ENCODE data around the gene SP140. TPM values are rescaled to one million over a fixed set of nuclear protein-coding genes. Genes with fewer than 3 reads are reported as not detected.

The SP140 gene
- total RNA-seq, 1 experiment from 2014 or later: 2.6 TPM

- Histone ChIP-seq H3K27ac (ENCODE audit: low read depth, low read length) (no peak overlapping the region), H3K4me2 (ENCODE audit: low read length) (no peak overlapping the region), H3K36me3 (ENCODE audit: control insufficient read depth in 1 of 2, insufficient read depth in 2 of 2, low read length in 2 of 2) (no peaks in the 10 kb centered on the region), H3K27me3 (ENCODE audit: insufficient read depth, low read length) (no peaks in the 10 kb centered on the region), H3K9me2 (ENCODE audit: insufficient read depth) (no peaks in the 10 kb centered on the region), H3K4me3 (replicated peaks in 1 of 2; ENCODE audit: low read depth in 1 of 2, low read length in 2 of 2) (no peak overlapping the region), H2AFZ (ENCODE audit: low read depth, low read length, poor library complexity, severe bottlenecking) (no peak overlapping the region), H3K9ac (ENCODE audit: low read length) (no peak overlapping the region), H3K79me2 (ENCODE audit: insufficient read depth, low read length) (no peaks in the 10 kb centered on the region), H3K4me1 (ENCODE audit: control insufficient read depth in 1 of 2, insufficient read depth in 2 of 2, low read length in 2 of 2) (no peaks in the 10 kb centered on the region), H3K9me3 (ENCODE audit: control insufficient read depth in 1 of 2, insufficient read depth in 1 of 2, low read depth in 1 of 2, low read length in 2 of 2) (no peaks in the 10 kb centered on the region), H4K20me1 (ENCODE audit: insufficient read depth) (no peaks in the 10 kb centered on the region)
- ChIA-PET CTCF (no interaction called here), POLR2A (no interaction called here), RAD21 (ENCODE audit: low non-redundant PET in 1 of 2, low total read pairs in 2 of 2, uncharacterized antibody in 2 of 2, unreplicated experiment in 2 of 2) (no interaction called here)
- intact Hi-C loops (cut with micrococcal nuclease): no loop called here
- no TSS peak for BruUV-seq (replicated peaks)
- no peak for DNase-seq (ENCODE audit: low read depth, low spot score)
- ATAC-seq: no peak
- TF ChIP-seq, protein P1, sequence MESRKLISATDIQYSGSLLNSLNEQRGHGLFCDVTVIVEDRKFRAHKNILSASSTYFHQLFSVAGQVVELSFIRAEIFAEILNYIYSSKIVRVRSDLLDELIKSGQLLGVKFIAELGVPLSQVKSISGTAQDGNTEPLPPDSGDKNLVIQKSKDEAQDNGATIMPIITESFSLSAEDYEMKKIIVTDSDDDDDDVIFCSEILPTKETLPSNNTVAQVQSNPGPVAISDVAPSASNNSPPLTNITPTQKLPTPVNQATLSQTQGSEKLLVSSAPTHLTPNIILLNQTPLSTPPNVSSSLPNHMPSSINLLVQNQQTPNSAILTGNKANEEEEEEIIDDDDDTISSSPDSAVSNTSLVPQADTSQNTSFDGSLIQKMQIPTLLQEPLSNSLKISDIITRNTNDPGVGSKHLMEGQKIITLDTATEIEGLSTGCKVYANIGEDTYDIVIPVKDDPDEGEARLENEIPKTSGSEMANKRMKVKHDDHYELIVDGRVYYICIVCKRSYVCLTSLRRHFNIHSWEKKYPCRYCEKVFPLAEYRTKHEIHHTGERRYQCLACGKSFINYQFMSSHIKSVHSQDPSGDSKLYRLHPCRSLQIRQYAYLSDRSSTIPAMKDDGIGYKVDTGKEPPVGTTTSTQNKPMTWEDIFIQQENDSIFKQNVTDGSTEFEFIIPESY (IDR thresholded peaks at IDR 0.05; ENCODE audit: extremely low read depth, insufficient replicate concordance, low read length): no peak
- TF ChIP-seq EZH2phosphoT487 (IDR thresholded peaks at IDR 0.05; ENCODE audit: borderline replicate concordance) (no peak), SIN3A (IDR thresholded peaks at IDR 0.05; ENCODE audit: low read depth) (no peak), POLR2A (IDR thresholded peaks at IDR 0.05; ENCODE audit: borderline replicate concordance, extremely low read depth, insufficient read depth, insufficient read length) (no peak), EGR1 (IDR thresholded peaks at IDR 0.05; ENCODE audit: low read depth) (no peak), SP1 (IDR thresholded peaks at IDR 0.05; ENCODE audit: low read depth) (no peak)
- TF ChIP-seq, protein P2, sequence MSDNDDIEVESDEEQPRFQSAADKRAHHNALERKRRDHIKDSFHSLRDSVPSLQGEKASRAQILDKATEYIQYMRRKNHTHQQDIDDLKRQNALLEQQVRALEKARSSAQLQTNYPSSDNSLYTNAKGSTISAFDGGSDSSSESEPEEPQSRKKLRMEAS (IDR thresholded peaks at IDR 0.05): no peak
Measured at GRCh38 chr2:230181195-230181594, 44.3 kb upstream of the SP140 start.
